Measurements from ENCODE around the gene TEPSIN.

- TF ChIP-seq POLR2AphosphoS5 (IDR thresholded peaks at IDR 0.05; ENCODE audit: low read depth) (no peak), CTCF (IDR thresholded peaks at IDR 0.05; ENCODE audit: insufficient read depth, low read length) (no peak)
Measured at GRCh38 chr17:81263371-81264181, 24.7 kb upstream of the TEPSIN start.
